Measurements from ENCODE around the gene CDK14. TPM values are rescaled to one million over a fixed set of nuclear protein-coding genes. Genes with fewer than 3 reads are reported as not detected.
"Not testable (repeated sequence)": the region's sequence is repeated elsewhere in the genome, so short reads cannot be mapped to it uniquely, and the experiment has no call there.

The CDK14 gene
- total and polyA plus RNA-seq, 5 donors from 2014 or later: 0.58 to 4.0 (median 2.3) TPM

DNA sequence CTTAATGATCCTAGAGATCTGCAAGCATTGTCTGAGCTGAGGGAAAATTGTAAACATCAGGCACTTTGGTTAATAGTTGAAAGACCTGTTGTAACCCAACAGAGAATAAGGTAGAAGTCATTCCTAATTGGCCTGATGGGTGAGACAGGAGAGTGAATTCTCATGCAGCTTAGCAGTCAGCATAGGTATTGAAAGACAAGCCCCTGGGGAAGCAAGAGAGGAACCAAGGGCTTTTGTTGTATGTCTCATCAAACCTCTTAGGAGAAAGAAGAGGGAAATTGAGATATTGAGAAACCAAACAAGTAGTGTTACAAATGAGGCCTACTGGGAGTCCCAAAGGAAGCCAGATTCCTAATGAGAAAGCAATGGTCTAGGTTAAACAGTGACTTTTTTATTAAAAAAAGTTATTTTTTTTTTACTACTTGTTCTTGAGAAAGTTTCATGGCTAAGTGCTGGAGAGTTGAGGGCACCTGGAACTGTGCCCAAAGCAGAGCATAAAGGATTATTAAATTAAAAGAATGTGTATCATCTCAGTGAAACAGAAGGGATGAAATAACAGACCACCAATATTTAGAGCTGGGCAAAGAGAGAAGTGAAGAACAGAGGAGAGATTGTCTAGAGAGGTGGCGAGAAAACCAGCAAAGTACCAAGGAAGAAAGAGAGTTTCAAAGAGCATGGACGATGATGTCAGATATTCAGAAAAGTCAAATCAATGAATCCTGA lies 168.9 kb downstream of the CDK14 start:
- Mint-ChIP-seq H3K4me1 (no peaks in the 10 kb centered on the region), H3K36me3 (no peaks in the 10 kb centered on the region), H3K4me3 (no peak overlapping the region), H3K9me3 (peaks cover 0 to 10% (median 2%) of the 10 kb centered on the region in 7 donors), H3K27me3 (no peaks in the 10 kb centered on the region), H3K27ac (no peak overlapping the region)
- DNase-seq (no peak), ATAC-seq (ENCODE audit: low read depth in 2 of 2) (no peak)
- no peaks in the 10 kb centered on the region for H3K27me3 ChIP-seq (ENCODE audit: control insufficient read depth, insufficient read depth, low read length)
- no peaks in the 10 kb centered on the region for H3K4me1 ChIP-seq (ENCODE audit: control insufficient read depth, insufficient read depth, low read length, poor library complexity, severe bottlenecking)
- H3K9me3 ChIP-seq (ENCODE audit: control insufficient read depth in 2 of 2, low read length in 2 of 2): no peaks in the 10 kb centered on the region
- no peaks in the 10 kb centered on the region for H3K36me3 ChIP-seq (ENCODE audit: control insufficient read depth, insufficient read depth, low read length)
- no peak overlapping the region for H3K27ac ChIP-seq (ENCODE audit: insufficient read depth, low read length, poor library complexity, severe bottlenecking)
- no peak overlapping the region for H3K4me3 ChIP-seq (ENCODE audit: low read depth, low read length)

DNA sequence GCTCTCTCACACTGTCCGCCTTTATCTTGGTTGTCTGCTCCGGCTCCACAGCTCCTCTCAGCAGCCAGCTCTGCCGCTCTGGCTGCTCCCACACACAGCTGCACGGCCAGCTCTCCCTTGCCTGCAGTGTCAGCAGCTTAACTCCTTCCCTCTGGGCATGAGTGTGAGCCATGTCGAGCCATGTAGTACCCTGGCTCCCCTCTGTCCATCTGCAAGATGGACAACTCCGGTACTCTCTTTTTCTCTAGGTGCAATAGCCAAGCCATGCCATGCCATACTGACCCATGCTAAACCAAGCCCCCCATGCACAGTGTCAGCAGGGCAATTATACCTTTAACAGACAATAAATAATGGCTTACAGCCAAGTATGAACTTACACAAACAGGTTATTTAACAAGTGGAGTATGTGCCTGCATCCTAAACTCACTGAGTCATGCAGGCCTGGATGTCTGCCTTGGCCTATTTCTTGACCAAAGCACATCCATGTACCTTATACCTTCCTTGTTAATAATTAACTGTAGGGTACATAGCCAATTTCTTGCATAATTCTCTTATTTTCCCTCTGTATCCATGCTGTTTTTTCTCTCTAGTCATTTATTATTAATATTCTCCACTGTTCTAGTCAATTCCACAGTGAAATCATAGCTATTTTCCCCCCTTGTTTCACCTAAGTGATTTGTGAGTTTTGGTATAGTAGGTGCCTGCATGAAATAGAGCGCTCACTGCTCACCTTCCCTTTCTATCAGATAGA lies 170.9 kb downstream of the CDK14 start:
- Mint-ChIP-seq H3K4me3 (no peak overlapping the region), H3K4me1 (no peaks in the 10 kb centered on the region), H3K9me3 (peaks cover 1 to 16% (median 3%) of the 10 kb centered on the region in 7 donors), H3K36me3 (no peaks in the 10 kb centered on the region), H3K27ac (no peak overlapping the region), H3K27me3 (no peaks in the 10 kb centered on the region)
- ATAC-seq (ENCODE audit: low read depth in 2 of 2) (no peak), DNase-seq (no peak)
- H3K4me1 ChIP-seq (ENCODE audit: control insufficient read depth, insufficient read depth, low read length, poor library complexity, severe bottlenecking): no peaks in the 10 kb centered on the region
- H3K27ac ChIP-seq (ENCODE audit: insufficient read depth, low read length, poor library complexity, severe bottlenecking): no peak overlapping the region
- H3K36me3 ChIP-seq (ENCODE audit: control insufficient read depth, insufficient read depth, low read length): no peaks in the 10 kb centered on the region
- no peaks in the 10 kb centered on the region for H3K27me3 ChIP-seq (ENCODE audit: control insufficient read depth, insufficient read depth, low read length)
- H3K9me3 ChIP-seq (ENCODE audit: control insufficient read depth in 2 of 2, low read length in 2 of 2): no peaks in the 10 kb centered on the region
- H3K4me3 ChIP-seq (ENCODE audit: low read depth, low read length): no peak overlapping the region

DNA sequence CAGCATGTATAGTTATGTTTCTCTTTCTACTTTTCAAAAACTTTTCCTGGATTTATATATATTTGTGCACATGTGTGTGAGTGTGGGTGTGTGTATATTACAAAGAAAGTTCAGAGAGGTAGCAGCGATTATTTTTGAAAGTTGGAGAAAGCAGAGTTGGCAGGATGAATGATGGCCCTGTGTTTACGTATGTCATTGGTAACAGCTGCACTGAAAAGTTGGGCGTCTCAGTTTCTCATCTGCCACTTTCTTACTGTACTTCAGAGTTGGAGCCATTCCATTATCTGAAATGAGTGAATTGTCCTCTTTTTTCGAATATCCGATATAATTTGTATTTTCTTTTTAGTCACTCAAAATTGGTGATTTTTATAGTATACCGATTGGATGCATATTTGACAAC lies 172.2 kb downstream of the CDK14 start:
- ATAC-seq (ENCODE audit: low read depth in 2 of 2) (no peak), DNase-seq (no peak)
- no peaks in the 10 kb centered on the region for H3K36me3 ChIP-seq (ENCODE audit: control insufficient read depth, insufficient read depth, low read length)
- H3K27ac Mint-ChIP-seq: no peak overlapping the region
- no peaks in the 10 kb centered on the region for H3K36me3 Mint-ChIP-seq
- H3K27ac ChIP-seq (ENCODE audit: insufficient read depth, low read length, poor library complexity, severe bottlenecking): no peak overlapping the region
- H3K9me3 Mint-ChIP-seq: peaks cover 1 to 12% (median 2%) of the 10 kb centered on the region in 7 donors
- no peak overlapping the region for H3K4me3 Mint-ChIP-seq
- no peak overlapping the region for H3K4me3 ChIP-seq (ENCODE audit: low read depth, low read length)
- H3K27me3 ChIP-seq (ENCODE audit: control insufficient read depth, insufficient read depth, low read length): no peaks in the 10 kb centered on the region
- H3K27me3 Mint-ChIP-seq: no peaks in the 10 kb centered on the region
- no peaks in the 10 kb centered on the region for H3K4me1 Mint-ChIP-seq
- H3K9me3 ChIP-seq (ENCODE audit: control insufficient read depth in 2 of 2, low read length in 2 of 2): no peaks in the 10 kb centered on the region
- no peaks in the 10 kb centered on the region for H3K4me1 ChIP-seq (ENCODE audit: control insufficient read depth, insufficient read depth, low read length, poor library complexity, severe bottlenecking)

DNA sequence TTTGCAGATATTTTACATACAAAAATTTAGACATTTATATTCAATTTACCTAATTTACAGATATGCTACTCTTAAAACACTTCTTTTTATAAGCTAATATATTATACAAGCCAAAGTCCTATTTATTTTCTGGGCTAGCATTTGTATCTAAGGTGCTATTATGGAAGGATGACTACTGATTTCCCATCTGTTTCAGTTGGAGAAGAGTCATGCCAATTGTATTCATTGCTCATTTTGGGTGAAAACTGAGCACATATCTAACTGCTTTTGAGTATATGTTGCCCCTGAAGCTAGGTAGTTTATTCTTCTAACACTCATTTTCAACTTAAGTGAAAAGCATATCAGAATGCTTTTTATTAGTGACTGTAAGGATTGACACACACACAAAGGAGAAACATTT lies 172.9 kb downstream of the CDK14 start:
- Histone ChIP-seq H3K4me3 (ENCODE audit: low read depth, low read length) (no peak overlapping the region), H3K36me3 (ENCODE audit: control insufficient read depth, insufficient read depth, low read length) (no peaks in the 10 kb centered on the region), H3K9me3 (ENCODE audit: control insufficient read depth in 2 of 2, low read length in 2 of 2) (no peaks in the 10 kb centered on the region), H3K27me3 (ENCODE audit: control insufficient read depth, insufficient read depth, low read length) (no peaks in the 10 kb centered on the region), H3K4me1 (ENCODE audit: control insufficient read depth, insufficient read depth, low read length, poor library complexity, severe bottlenecking) (no peaks in the 10 kb centered on the region), H3K27ac (ENCODE audit: insufficient read depth, low read length, poor library complexity, severe bottlenecking) (no peak overlapping the region)
- Mint-ChIP-seq H3K27me3 (no peaks in the 10 kb centered on the region), H3K27ac (no peak overlapping the region), H3K4me1 (no peaks in the 10 kb centered on the region), H3K36me3 (no peaks in the 10 kb centered on the region), H3K9me3 (peaks cover 1 to 12% (median 2%) of the 10 kb centered on the region in 7 donors), H3K4me3 (no peak overlapping the region)
- no peak for DNase-seq
- no peak for ATAC-seq (ENCODE audit: low read depth in 2 of 2)

DNA sequence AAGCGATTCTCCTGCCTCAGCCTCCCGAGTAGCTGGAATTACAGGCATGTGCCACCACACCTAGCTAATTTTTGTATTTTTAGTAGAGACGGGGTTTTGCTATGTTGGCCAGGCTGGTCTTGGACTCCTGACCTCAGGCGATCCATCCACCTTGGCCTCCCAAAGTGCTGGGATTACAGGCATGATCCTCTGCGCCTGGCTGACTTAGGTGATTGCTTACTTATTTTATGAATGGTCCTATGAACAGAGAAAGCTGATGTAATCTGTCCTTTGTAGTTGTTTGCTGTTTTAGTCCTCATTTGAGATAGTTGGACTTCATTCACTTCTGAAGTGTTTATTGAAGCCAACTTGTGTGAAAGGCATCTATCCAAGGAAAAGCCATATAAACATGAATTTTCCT lies 173.4 kb downstream of the CDK14 start:
- H3K27me3 Mint-ChIP-seq; H3K4me3 Mint-ChIP-seq; H3K27ac ChIP-seq (ENCODE audit: insufficient read depth, low read length, poor library complexity, severe bottlenecking); H3K36me3 ChIP-seq (ENCODE audit: control insufficient read depth, insufficient read depth, low read length); H3K4me1 ChIP-seq (ENCODE audit: control insufficient read depth, insufficient read depth, low read length, poor library complexity, severe bottlenecking); H3K9me3 ChIP-seq (ENCODE audit: control insufficient read depth in 2 of 2, low read length in 2 of 2); H3K27ac Mint-ChIP-seq; DNase-seq; H3K27me3 ChIP-seq (ENCODE audit: control insufficient read depth, insufficient read depth, low read length); H3K36me3 Mint-ChIP-seq; ATAC-seq (ENCODE audit: low read depth in 2 of 2); H3K4me3 ChIP-seq (ENCODE audit: low read depth, low read length); H3K4me1 Mint-ChIP-seq: not testable (repeated sequence)
- peaks cover 0 to 12% (median 2%) of the 10 kb centered on the region in 7 donors for H3K9me3 Mint-ChIP-seq

DNA sequence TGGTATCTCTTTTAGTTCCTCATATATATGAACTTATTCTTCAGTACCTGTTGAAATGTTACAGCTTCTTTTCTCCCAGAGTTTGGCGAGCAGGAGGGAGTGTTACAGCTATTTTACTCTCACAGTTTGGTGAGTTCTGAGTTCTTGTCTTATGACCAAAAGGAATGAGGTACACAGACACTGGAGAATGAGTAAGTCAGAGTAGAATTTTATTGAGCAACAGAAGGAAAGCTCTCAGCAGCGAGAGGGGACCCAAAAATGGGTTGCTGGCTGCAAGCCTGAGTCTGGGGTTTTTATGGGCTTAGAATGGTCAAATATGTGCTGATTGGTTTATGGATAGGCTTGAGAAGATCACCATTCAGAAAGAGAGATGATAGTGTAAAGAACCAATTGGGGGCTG lies 175.2 kb downstream of the CDK14 start:
- Mint-ChIP-seq H3K4me3 (no peak overlapping the region), H3K36me3 (no peaks in the 10 kb centered on the region), H3K27ac (no peak overlapping the region), H3K27me3 (no peaks in the 10 kb centered on the region), H3K9me3 (peaks cover 0 to 12% (median 2%) of the 10 kb centered on the region in 7 donors), H3K4me1 (no peaks in the 10 kb centered on the region)
- no peaks in the 10 kb centered on the region for H3K9me3 ChIP-seq (ENCODE audit: control insufficient read depth in 2 of 2, low read length in 2 of 2)
- H3K27ac ChIP-seq (ENCODE audit: insufficient read depth, low read length, poor library complexity, severe bottlenecking): no peak overlapping the region
- no peak overlapping the region for H3K4me3 ChIP-seq (ENCODE audit: low read depth, low read length)
- H3K4me1 ChIP-seq (ENCODE audit: control insufficient read depth, insufficient read depth, low read length, poor library complexity, severe bottlenecking): no peaks in the 10 kb centered on the region
- H3K27me3 ChIP-seq (ENCODE audit: control insufficient read depth, insufficient read depth, low read length): no peaks in the 10 kb centered on the region
- ATAC-seq (ENCODE audit: low read depth in 2 of 2) (no peak), DNase-seq (no peak)
- no peaks in the 10 kb centered on the region for H3K36me3 ChIP-seq (ENCODE audit: control insufficient read depth, insufficient read depth, low read length)

DNA sequence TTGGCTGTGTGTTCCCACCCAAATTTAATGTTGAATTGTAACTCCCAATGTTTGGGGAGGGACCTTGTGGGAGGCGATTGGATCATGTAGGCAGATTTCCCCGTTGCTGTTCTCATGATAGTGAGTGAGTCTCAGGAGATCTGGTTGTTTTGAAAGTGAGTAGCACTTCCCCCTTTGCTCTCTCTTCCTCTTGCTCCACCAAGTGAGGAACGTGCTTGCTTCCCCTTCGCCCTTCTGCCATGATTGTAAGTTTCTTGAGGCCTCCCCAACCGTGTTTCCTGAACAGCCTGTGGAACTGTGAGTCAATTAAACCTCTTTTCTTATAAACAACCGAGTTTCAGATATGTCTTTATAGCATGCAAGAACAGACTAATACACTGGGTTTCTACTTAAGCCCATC lies 176.3 kb downstream of the CDK14 start:
- no peaks in the 10 kb centered on the region for H3K27me3 Mint-ChIP-seq
- no peak overlapping the region for H3K27ac ChIP-seq (ENCODE audit: insufficient read depth, low read length, poor library complexity, severe bottlenecking)
- H3K9me3 Mint-ChIP-seq: peaks cover 0 to 12% (median 2%) of the 10 kb centered on the region in 7 donors
- H3K4me3 Mint-ChIP-seq: no peak overlapping the region
- H3K36me3 ChIP-seq (ENCODE audit: control insufficient read depth, insufficient read depth, low read length): no peaks in the 10 kb centered on the region
- no peak overlapping the region for H3K27ac Mint-ChIP-seq
- DNase-seq (no peak), ATAC-seq (ENCODE audit: low read depth in 2 of 2) (no peak)
- no peaks in the 10 kb centered on the region for H3K4me1 Mint-ChIP-seq
- no peaks in the 10 kb centered on the region for H3K27me3 ChIP-seq (ENCODE audit: control insufficient read depth, insufficient read depth, low read length)
- no peaks in the 10 kb centered on the region for H3K9me3 ChIP-seq (ENCODE audit: control insufficient read depth in 2 of 2, low read length in 2 of 2)
- H3K4me1 ChIP-seq (ENCODE audit: control insufficient read depth, insufficient read depth, low read length, poor library complexity, severe bottlenecking): no peaks in the 10 kb centered on the region
- no peaks in the 10 kb centered on the region for H3K36me3 Mint-ChIP-seq
- H3K4me3 ChIP-seq (ENCODE audit: low read depth, low read length): no peak overlapping the region

DNA sequence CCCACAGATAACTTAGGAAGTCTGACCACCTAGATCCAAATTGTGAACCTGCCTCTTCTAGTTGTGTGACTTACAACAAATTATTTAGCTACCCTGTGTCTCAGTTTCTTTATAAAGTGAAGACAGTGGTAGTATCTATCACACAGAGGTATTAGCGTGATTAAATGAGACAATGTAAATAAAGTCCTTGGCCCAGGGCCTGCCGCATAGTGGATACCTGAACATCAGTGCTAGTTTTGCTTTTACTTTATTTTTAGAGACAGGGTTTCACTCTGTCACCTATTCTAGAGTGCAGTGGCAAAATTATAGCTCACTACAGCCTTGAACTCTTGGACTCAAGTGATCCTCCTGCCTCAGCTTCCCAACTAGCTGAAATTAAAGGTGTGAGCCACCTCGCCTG lies 177.1 kb downstream of the CDK14 start:
- H3K27me3 ChIP-seq (ENCODE audit: control insufficient read depth, insufficient read depth, low read length): no peaks in the 10 kb centered on the region
- Mint-ChIP-seq H3K27me3 (no peaks in the 10 kb centered on the region), H3K27ac (no peak overlapping the region), H3K4me3 (no peak overlapping the region), H3K36me3 (no peaks in the 10 kb centered on the region), H3K4me1 (no peaks in the 10 kb centered on the region), H3K9me3 (peaks cover 0 to 7% (median 2%) of the 10 kb centered on the region in 7 donors)
- no peaks in the 10 kb centered on the region for H3K36me3 ChIP-seq (ENCODE audit: control insufficient read depth, insufficient read depth, low read length)
- no peak overlapping the region for H3K4me3 ChIP-seq (ENCODE audit: low read depth, low read length)
- no peak for DNase-seq
- no peak overlapping the region for H3K27ac ChIP-seq (ENCODE audit: insufficient read depth, low read length, poor library complexity, severe bottlenecking)
- H3K4me1 ChIP-seq (ENCODE audit: control insufficient read depth, insufficient read depth, low read length, poor library complexity, severe bottlenecking): no peaks in the 10 kb centered on the region
- H3K9me3 ChIP-seq (ENCODE audit: control insufficient read depth in 2 of 2, low read length in 2 of 2): no peaks in the 10 kb centered on the region
- no peak for ATAC-seq (ENCODE audit: low read depth in 2 of 2)
